NCI-H1436 treated with DMSO at 0.1 percent for 48 hours (cell line): Measurements from ENCODE around the gene MACROD1.

Source experiments
- DNase-seq: peaks from one replicate; lab custom pipeline; 2025; lab: John Stamatoyannopoulos, UW

MACROD1 gene

GRCh38 chr11:64035081-64035524 lies 130.8 kb downstream of the MACROD1 start:
- no peak for DNase-seq

DNA sequence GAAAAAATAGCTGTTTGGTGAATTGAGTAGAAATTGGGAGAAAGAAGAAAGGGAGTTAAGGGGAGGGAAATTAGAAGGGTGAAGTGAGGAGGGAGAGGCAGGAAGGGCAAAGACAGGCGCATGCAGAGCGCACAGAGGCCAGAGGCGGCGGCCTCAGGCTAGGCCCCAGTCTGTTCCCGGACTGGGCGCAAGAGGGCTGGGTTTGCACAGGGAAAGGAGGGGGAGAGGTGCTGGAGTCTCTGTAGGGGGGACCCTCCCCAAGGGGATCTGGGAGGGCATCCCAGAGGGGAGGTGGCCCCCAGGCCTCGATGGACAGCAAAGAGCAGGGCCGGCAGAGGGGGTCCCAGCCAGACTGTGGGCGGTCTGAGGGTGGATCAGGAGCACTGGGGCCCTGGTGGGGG lies 131.5 kb downstream of the MACROD1 start:
- no peak for DNase-seq

DNA sequence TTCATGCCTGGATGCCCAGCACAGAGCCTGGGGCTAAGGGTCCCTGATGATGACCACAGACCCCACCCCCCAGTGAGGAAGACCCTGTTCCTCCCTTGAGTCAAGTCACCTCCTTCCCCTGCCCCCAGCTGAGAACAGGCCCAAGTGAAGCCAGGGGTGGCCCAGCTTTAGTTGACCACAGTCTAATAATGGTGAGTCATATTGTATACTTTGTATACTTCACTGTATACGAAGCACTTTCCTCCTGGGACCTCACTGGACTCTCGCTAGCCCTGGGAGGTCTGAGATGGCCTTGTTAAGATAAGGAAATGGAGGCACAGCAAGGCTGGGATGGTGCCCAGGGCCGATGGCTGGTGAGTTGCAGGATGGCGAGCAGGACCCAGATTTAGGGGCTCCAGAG lies 133.9 kb downstream of the MACROD1 start:
- no peak for DNase-seq

DNA sequence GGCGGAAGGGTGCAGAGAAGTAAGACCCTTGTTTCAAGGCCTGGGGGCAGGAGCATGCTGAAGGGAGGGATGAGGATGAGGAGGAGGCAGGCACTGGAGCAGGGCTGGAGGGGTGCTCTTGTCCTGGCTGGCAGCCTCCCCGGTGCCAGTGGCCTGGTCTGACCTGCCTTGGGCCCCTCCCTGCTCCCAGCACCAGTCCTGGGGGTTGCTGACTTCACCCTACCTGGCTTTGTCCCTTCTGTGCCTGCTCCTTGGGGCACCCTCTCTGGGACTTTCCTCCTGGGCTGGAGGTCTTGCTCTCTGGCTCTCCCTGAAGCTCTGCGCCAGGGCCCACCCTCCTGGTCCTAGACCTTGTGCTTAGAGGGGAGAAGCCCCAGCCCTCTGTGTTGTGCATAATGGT lies 134.9 kb downstream of the MACROD1 start:
- no peak for DNase-seq

DNA sequence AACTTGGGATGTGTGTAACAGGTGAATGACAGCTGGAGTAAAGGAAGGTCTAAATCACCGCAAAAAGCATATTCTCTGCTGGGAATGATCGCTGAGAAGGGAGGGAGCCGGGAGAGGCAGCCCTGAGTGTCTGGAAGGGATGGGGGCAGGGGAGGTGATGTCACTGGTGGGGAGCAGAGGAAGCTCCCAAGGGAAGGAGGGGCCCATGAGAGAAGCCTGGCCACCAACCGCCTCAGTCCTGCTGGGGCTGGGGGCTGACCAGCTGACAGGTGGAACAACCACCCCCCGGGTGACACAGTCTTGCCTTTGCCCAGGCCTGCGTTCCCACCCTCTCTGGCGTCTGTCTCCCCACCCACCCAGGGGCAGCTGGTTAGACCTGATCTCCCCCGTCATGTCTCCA lies 136.1 kb downstream of the MACROD1 start:
- DNase-seq, result no peak

GRCh38 chr11:64028398-64029115 lies 137.4 kb downstream of the MACROD1 start:
- DNase-seq, result no peak

DNA sequence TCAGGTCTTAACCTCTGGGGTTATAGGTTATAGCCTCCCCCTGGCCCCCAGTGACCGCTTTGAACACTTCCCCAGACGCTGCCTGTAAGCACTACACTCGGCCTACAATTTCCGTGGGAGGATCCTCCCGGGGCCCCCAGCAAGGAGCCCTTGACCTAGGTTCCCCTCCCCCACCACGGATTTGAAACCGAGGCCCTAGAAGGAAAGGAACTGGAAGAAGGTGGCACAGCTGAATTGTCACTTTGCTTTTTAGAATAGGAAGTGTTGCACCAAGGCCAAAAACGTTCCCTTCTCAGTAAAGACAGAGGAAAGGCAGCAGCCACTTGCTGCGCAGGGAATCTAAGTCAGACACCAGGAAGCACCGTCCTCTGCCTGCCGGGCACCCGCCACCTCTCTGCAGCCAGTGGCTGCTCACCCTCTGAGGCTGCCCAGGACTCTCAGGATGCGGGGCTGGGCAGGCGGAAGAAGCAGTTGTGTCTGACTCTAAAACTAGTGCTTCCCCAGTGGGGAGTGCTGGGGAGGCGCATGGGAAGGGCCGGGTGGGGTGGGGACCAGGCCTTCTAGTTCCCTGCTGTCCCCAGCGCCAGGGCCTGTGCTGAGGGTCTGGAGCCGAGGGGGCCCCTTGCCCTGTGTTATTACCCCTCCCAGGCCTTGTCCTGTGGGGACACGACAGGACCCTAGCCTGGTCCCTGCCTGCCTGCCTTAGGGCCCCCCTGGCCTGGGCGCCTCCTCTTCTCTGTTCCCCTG lies 138.1 kb downstream of the MACROD1 start:
- DNase-seq, result no peak

- DNase-seq, result no peak
These were observed 139.2 kb downstream of the MACROD1 start for GRCh38 chr11:64026575-64027205.

DNA sequence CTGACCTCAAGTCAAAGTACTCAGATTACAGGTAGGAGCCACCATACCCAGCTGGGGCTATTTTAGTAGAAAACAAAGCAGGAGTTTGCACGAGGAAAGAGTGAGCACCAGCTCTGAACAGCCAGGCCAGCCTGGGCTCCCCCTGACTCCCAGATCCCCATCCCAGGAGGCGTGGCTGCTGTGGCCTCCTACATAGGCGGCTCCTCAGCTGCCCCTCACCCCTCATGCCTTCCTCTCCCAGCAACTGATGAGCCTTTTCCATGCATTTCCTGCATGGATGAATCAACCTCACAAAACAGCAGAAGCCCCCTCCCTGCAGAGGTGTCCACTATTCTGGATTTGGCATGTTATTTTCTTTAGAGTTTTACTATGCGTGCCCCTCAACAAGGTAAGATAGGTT lies 140.7 kb downstream of the MACROD1 start:
- no peak for DNase-seq

DNA sequence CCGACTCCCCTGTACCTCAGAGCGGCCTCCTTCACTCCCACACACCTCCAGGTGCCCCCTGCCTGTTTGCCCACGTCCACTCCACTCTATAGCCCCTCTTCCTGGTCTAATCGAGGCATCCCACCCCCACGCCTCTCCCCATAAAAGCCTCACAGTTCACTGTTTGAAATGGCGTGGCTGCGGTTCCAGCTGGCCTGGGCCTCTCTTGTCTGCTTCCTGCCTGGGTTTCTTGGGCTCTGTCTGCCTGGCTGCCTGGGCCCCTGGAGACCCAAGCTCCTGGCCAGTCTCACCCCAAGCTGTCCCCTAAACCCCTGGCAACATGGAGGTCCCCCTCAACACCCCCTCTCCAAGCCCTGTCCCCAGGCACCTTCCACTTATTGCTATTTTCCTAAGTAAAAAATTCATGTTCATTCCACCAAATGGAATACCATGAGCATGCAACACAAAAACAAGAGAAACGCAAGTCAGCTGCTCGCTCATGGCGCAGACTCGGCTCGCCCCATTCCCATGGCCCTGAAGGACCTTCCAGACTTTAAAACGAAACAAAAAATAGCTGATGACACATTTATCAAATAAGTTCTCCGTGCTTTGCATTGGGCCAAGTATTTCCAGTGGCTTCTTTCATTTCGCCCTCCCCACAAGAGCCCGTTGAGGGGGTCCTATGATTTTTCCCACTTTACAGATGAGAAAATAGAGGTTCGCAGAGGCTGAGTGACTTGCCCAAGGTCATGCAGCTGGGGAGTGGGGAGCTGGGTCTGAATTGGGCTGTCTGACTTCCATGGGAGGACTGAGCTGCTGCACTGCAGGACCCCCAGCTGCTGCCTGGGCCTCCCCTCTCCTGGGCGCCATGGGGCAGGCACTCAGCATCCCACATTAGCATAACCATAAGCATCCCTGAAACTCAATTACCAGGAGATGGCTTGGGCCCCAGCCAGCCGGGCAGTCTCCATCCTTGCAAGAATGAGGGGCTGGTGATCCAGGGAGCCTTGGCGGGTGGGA lies 141.9 kb downstream of the MACROD1 start:
- DNase-seq, result no peak

DNA sequence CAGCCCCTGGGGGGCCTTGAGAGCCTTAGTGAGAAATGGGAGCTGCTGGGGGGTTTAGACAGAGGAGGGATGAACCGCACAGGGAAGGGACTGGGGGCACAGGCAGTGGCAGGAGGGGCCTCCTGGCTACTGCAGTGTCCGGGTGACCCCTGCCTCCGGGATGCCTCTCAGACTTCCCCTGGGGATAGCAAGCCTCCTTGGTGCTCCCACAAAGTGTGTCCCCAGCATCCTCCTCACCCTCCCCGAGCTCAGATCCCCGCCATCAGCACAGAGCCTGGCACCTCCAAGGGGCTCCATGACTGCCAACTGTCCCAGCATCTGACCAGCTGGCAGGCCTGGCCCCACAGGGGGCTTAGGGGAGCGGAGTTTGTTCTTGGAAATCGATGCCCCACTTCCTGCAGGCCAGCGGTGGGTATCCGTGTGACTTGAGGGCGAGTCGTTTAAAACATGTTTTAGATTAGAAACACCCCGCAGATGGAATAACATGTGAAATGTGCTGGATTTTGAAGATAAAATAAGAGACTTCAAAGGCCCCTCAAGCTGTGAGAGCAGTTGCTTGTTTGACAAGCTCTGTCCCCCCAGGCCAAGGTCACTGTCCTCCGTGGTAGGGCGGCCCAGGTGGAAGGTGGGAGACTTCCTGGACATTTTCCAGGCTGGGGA lies 143.7 kb downstream of the MACROD1 start:
- DNase-seq, result no peak

GRCh38 chr11:64021757-64022093 lies 144.2 kb downstream of the MACROD1 start:
- DNase-seq, result no peak

- DNase-seq, result no peak
These were observed 144.7 kb downstream of the MACROD1 start for GRCh38 chr11:64020976-64021756.

DNA sequence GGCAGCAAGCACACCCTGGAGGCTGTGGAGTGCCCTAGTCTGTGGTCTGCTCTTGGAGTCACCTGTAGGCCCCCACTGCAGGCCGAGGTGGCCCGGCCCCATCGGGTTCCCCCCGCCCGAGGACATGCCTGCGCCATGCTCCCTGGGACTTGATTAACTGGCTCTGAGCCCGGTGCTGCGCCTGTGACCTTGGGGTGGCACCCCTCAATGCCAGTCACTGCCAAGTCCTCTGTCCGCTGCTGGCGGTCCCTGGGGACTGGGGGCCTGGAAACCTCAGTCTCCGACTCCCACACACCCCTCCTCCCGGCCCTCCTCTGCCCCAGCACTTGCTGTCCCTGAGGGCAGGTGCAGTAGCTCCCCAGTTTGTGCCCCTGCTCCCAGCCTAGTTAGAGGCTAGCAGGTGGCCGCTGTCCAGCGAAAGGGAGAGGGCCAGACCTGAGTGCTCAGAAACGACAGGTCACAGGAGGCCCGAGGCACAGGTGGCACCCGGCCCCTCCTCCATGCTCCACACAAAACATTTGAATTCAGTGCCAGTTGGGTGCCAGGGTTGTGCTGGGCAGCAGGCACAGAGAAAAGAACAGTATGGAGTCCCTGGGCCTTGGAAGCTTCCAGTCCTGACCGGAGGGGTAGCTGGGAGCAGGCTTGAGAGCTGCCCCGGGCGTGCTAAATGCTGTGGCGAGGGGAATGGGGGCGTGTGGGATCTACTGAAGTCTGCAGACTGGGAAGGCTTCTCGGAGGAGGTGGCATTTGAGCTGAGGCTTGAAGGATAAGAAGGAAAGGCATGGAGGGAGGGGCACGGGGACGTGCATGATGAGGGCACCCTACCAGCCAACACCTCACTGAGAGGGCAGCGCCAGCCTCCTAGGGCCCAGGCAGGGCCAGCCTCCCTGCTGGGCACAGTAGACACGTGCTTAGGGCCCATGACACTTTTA lies 146.5 kb downstream of the MACROD1 start:
- DNase-seq, result no peak

DNA sequence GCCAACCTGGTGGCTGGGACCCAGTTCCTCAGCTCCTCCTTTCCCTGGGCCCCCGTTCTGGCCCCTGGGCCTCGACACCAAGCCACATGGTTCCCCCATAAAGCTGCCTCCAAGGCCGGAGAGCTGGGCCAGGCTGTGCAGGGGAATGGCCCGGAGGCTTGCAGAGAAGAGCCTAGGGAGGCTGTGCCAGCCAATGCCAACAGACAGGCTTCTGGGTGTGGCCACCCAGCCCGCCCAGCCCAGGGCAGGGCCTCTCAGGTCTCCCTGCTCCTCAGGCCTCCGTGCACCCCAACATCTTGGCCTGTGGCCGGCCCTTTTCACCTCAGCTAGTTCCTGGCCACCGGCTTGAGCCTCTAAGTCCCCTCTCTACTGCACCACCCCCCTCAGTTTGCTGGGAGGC lies 147.6 kb downstream of the MACROD1 start:
- no peak for DNase-seq

- no peak for DNase-seq
These were observed 148.0 kb downstream of the MACROD1 start for GRCh38 chr11:64017945-64018224.

DNA sequence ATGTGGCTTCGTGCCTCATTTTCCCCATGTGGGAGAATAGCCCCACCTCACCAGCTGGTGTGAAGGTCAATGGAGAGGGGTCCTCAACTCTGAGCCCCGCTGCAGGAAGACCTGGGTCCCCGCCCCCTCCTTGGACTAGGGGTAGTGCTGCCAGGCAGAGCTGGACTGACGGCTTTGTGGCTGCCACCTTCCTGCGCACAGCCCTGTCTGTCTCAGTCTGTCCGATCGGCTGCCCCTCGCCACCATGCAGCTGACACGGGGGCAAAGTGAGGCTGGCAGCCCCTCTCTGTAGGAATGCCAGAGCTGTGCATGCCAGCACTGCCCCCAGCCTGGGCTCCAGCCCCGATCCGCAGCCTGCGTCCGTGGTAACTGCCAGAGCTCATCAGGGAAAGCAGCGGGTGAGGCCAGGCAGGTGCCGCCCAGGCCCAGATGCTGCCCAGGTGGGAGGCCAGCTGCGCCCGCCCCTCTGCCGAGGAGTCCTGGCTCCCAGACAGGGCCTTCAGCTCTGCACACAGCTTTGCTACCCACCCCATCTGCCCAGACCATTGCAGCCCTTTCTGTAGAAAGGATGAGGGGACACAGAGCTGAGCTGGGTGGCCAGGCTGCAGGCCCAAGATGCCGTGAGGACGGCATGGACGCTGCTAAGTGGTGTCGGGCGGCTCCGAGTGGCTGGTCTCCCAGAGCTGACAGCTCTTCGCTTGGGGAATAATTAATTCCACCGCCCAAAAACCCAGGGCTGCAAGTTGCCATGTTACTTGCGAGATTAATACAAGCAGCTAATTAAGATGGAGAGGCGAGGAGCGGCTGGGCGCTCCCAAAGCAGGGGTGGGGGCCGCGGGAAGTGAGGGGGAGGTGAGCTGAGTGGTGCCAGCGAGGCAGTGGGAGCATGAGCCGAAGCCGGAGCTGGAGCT lies 149.7 kb downstream of the MACROD1 start:
- no peak for DNase-seq

- no peak for DNase-seq
These were observed 150.4 kb downstream of the MACROD1 start for GRCh38 chr11:64015510-64015909.

GRCh38 chr11:64014356-64014755 lies 151.6 kb downstream of the MACROD1 start:
- DNase-seq, result no peak
